ENCODE results near the gene ACBD6.

GRCh38 chr1:180415985-180416633 lies 86.3 kb downstream of the ACBD6 start:
- TF ChIP-seq, protein P1, sequence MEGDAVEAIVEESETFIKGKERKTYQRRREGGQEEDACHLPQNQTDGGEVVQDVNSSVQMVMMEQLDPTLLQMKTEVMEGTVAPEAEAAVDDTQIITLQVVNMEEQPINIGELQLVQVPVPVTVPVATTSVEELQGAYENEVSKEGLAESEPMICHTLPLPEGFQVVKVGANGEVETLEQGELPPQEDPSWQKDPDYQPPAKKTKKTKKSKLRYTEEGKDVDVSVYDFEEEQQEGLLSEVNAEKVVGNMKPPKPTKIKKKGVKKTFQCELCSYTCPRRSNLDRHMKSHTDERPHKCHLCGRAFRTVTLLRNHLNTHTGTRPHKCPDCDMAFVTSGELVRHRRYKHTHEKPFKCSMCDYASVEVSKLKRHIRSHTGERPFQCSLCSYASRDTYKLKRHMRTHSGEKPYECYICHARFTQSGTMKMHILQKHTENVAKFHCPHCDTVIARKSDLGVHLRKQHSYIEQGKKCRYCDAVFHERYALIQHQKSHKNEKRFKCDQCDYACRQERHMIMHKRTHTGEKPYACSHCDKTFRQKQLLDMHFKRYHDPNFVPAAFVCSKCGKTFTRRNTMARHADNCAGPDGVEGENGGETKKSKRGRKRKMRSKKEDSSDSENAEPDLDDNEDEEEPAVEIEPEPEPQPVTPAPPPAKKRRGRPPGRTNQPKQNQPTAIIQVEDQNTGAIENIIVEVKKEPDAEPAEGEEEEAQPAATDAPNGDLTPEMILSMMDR (IDR thresholded peaks at IDR 0.05) = no peak
- TF ChIP-seq POLR2A (IDR thresholded peaks at IDR 0.05) = no peak

All from lower leg skin (tissue), 3 donors.